Activated CD4-positive, alpha-beta T cell treated with anti-CD3 and anti-CD28 coated beads, Interleukin-2, amount 10 ng/mL, durations not matched to agents 7 days and 5 days (primary cell): Measurements from ENCODE around the gene RCE1. TPM values are rescaled to one million over a fixed set of nuclear protein-coding genes. Genes with fewer than 3 reads are reported as not detected.

Source experiments
- CTCF ChIA-PET: fragments of 350-600 bp; sonication (Branson Sonifier 250); formaldehyde crosslinking; loops from one replicate; lab custom pipeline; 2021; ENCODE audit warnings: antibody characterized with exemption; lab: Charles Lee
- POLR2A ChIA-PET: fragments of 350-600 bp; sonication (Branson Sonifier 250); formaldehyde crosslinking; loops from one replicate; lab custom pipeline; 2021; ENCODE audit warnings: antibody characterized with exemption; lab: Charles Lee
- DNase-seq: peaks from one replicate; pipeline ENCODE4 v3.0.0-alpha.2; 2020
- H3K27ac Mint-ChIP-seq: one replicate; pipeline ENCODE4 v1.8.0; 2021; ENCODE audit warnings: mild to moderate bottlenecking, moderate library complexity, mixed read lengths
- H3K27me3 Mint-ChIP-seq: one replicate; pipeline ENCODE4 v1.8.0; 2021; ENCODE audit warnings: mixed read lengths
- H3K36me3 Mint-ChIP-seq: one replicate; pipeline ENCODE4 v1.8.0; 2021; ENCODE audit warnings: low read depth, mixed read lengths
- H3K4me1 Mint-ChIP-seq: one replicate; pipeline ENCODE4 v1.8.0; 2021; ENCODE audit warnings: mixed read lengths
- H3K4me3 Mint-ChIP-seq: one replicate; pipeline ENCODE4 v1.8.0; 2021; ENCODE audit warnings: mild to moderate bottlenecking, moderate library complexity, mixed read lengths
- H3K9me3 Mint-ChIP-seq: one replicate; pipeline ENCODE4 v1.8.0; 2021; ENCODE audit warnings: mixed read lengths
- total RNA-seq, 2 experiments: library from RNA; stranded (reverse); gene quantifications; one replicate each; pipeline ENCODE4 v1.2.3, GENCODE V29; 2021

RCE1 gene
- total RNA-seq, 2 experiments from 2014 or later, result 23.1 to 23.7 TPM

DNA sequence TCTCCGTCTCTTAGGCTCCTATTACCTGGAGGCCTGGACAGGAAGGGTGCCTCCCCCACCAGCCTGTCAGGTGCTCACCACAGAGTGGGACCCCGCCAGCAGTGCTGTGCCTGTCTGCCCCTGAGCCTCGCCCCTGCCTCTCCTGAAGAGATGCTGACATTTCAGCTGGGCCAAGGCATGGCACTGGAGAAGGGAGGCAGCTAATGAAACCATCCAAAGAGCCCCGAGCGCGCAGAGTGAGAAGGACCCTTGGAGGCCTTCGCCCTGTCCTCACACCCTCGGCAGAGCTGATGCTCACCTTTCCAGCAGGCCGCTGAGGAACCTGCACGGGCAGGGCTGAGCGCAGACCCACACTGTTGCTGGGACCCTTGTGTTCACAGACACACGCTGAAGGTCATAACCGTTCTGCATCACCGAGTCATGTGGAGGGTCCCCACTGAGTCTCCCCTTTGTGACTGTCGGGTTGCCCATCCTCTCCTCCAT, 11.5 kb downstream of the RCE1 start:
- Mint-ChIP-seq H3K27ac (no peak overlapping the region), H3K36me3 (peaks cover 2% of the 10 kb centered on the region), H3K4me1 (peaks cover 32% of the 10 kb centered on the region), H3K9me3 (no peaks in the 10 kb centered on the region), H3K4me3 (peak overlapping the region; percentile 73), H3K27me3 (no peaks in the 10 kb centered on the region)
- ChIA-PET CTCF (interaction anchor here (0.7 to 3.3 kb wide), 4 partner anchors 10 to 444 kb away, joined by 3 to 27 read pairs (median 6); partner anchors contain the start of gene RCE1), POLR2A (interaction anchor here (1.1 kb wide), 1 partner anchor 177 kb away, joined by 3 read pairs; the partner anchor contains the start of gene RBM4B)
- DNase-seq, result no peak

DNA sequence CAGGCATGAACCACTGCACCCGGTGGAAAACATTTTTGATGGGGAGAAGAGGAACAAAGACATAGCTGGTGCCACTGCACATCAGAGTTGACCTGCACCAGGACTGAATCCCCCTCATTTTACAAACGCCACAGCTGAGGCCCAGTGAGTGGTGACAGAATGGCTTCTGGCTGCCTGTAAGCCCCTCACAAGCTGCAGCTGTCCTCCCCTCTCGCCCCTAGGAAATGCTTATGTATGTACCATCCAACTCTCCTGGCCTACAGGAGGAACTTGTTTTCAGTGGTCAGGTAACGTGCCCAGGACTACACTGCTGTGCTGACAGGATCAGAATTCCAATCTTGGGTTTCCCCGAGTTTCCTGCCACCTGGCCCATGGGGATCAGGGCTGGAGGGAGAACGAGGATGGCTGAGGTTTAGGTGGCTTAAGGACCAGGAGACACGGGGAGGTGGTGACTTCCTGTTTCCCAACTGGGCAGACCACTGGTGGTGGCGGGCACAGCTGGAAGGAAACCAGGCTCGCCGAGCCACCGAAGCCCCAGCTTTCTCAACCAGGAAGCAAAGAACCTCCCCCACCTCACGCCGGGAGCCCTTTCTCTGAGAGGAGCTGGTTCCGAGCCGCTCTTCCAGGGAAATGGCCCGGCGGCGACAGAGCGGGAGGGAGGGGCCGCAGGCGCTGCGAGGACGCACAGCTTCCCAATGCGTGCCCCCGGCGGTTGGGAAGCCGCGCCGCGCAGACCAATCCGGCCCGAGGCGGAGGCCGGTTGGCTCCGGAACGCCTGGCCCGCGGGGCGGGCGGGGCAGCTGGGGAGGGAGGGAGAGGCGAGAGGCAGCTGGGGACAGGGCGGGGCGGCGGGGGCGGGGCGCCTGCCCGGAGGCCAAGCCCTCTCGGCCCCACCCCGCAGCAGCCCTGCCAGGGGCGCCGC, 12.6 kb downstream of the RCE1 start:
- no peaks in the 10 kb centered on the region for H3K27me3 Mint-ChIP-seq
- peaks cover 29% of the 10 kb centered on the region for H3K4me1 Mint-ChIP-seq
- peak overlapping the region; percentile 86 for H3K27ac Mint-ChIP-seq
- H3K4me3 Mint-ChIP-seq, result peak overlapping the region; percentile 85
- no peaks in the 10 kb centered on the region for H3K9me3 Mint-ChIP-seq
- peaks cover 2% of the 10 kb centered on the region for H3K36me3 Mint-ChIP-seq
- CTCF ChIA-PET, result interaction anchor here (1.2 to 3.3 kb wide), 3 partner anchors 11 to 177 kb away, joined by 3 to 27 read pairs (median 3); partner anchors contain the start of gene RCE1
- POLR2A ChIA-PET, result interaction anchor here (0.5 kb wide), 1 partner anchor 55 kb away, joined by 3 read pairs; no protein-coding TSS in a partner anchor
- DNase-seq, result peak; percentile 88

DNA sequence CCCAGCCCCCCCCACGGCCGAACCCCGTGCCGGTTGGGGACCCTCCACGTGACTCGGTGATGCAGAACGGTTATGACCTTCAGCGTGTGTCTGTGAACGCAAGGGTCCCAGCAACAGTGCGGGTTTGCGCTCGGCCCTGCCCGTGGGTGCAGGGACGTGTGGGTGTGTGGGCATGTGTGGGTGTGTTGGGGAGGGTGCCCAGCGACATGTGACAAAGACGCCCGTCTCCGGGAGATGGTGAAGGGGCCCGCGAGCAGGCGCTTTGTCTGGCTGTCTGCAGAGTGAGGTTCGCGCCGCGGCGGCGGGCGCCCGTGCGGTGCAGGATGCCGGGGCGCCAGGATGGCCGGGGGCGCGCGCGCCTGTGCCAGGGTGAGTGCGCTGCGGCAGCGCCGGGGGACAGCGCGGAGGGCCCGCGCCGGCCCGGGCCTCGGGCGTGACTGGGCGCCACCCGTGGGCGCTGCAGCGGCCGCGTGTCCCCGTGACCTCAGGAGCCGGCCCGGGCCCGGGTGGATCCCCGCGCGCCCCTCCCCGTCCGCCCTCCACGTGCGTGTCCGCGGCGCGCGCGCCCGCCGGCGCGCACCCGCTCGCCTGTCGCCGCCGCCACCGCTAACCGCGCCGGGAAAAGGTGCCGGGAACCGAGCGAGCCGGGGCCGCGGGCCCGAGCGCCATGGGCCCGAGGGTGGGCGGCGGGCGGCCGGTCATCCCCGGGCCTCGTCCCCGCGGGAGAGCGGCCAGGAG, 13.4 kb downstream of the RCE1 start, which contains the start of gene LRFN4:
Gene LRFN4, plus strand, starts transcription at position 569 of the 738 bp plus-strand sequence. CDS start 681 bp downstream, outside the sequence.
- POLR2A ChIA-PET, result interaction anchor here (0.5 kb wide), 1 partner anchor 54 kb away, joined by 3 read pairs; no protein-coding TSS in a partner anchor
- Mint-ChIP-seq H3K4me1 (peaks cover 25% of the 10 kb centered on the region), H3K36me3 (peaks cover 2% of the 10 kb centered on the region), H3K4me3 (peak within 1 kb of the TSS; percentile 85), H3K27ac (peak within 1 kb of the TSS; percentile 90), H3K9me3 (no peaks in the 10 kb centered on the region), H3K27me3 (no peaks in the 10 kb centered on the region)
- DNase-seq, result no peak
- CTCF ChIA-PET, result interaction anchor here (1.3 to 3.3 kb wide), 2 partner anchors 12 to 178 kb away, joined by 3 to 27 read pairs; partner anchors contain the start of gene RCE1

DNA sequence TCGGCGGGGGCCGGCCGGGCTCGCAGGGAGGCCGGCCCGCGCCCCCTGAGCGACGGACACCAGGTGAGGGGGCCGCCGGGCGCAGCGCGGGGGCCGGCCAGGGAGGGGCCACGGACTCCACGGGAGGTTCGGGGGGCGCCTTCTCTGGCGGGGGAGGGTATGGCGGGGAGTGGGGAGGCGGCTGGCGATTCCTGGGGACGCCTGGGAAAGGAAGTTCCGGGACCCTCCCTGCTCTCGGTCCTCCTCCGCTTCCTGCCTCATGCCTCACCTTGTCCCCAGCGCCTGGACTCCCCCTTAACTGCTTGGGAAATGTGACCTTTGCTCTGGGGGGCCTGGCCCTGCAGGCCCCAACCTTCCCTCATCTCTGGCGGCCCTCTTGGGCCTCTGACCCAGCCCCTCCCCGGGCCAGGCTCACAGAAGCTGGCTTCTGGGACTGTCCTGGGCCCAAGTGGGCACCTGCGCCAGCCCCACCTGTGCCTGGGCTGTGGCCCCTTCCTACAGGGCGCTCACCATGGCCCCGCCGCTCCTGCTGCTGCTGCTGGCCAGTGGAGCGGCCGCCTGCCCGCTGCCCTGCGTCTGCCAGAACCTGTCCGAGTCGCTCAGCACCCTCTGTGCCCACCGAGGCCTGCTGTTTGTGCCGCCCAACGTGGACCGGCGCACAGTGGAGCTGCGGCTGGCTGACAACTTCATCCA, 14.1 kb downstream of the RCE1 start:
- Mint-ChIP-seq H3K27ac (peak overlapping the region; percentile 80), H3K4me1 (peaks cover 19% of the 10 kb centered on the region), H3K36me3 (peaks cover 2% of the 10 kb centered on the region), H3K4me3 (peak overlapping the region; percentile 76), H3K27me3 (no peaks in the 10 kb centered on the region), H3K9me3 (no peaks in the 10 kb centered on the region)
- POLR2A ChIA-PET, result no interaction called here
- CTCF ChIA-PET, result interaction anchor here (1.3 kb wide), 1 partner anchor 16 kb away, joined by 4 read pairs; no protein-coding TSS in a partner anchor
- DNase-seq, result no peak

DNA sequence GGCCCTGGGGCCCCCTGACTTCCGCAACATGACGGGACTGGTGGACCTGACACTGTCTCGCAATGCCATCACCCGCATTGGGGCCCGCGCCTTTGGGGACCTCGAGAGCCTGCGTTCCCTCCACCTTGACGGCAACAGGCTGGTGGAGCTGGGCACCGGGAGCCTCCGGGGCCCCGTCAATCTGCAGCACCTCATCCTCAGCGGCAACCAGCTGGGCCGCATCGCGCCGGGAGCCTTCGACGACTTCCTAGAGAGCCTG, 14.6 kb downstream of the RCE1 start:
- peaks cover 2% of the 10 kb centered on the region for H3K36me3 Mint-ChIP-seq
- ChIA-PET POLR2A (no interaction called here), CTCF (interaction anchor here (1.3 kb wide), 1 partner anchor 17 kb away, joined by 4 read pairs; no protein-coding TSS in a partner anchor)
- H3K4me1 Mint-ChIP-seq, result peaks cover 19% of the 10 kb centered on the region
- no peaks in the 10 kb centered on the region for H3K27me3 Mint-ChIP-seq
- H3K4me3 Mint-ChIP-seq, result peak overlapping the region; percentile 76
- peak overlapping the region; percentile 57 for H3K27ac Mint-ChIP-seq
- no peaks in the 10 kb centered on the region for H3K9me3 Mint-ChIP-seq
- no peak for DNase-seq

DNA sequence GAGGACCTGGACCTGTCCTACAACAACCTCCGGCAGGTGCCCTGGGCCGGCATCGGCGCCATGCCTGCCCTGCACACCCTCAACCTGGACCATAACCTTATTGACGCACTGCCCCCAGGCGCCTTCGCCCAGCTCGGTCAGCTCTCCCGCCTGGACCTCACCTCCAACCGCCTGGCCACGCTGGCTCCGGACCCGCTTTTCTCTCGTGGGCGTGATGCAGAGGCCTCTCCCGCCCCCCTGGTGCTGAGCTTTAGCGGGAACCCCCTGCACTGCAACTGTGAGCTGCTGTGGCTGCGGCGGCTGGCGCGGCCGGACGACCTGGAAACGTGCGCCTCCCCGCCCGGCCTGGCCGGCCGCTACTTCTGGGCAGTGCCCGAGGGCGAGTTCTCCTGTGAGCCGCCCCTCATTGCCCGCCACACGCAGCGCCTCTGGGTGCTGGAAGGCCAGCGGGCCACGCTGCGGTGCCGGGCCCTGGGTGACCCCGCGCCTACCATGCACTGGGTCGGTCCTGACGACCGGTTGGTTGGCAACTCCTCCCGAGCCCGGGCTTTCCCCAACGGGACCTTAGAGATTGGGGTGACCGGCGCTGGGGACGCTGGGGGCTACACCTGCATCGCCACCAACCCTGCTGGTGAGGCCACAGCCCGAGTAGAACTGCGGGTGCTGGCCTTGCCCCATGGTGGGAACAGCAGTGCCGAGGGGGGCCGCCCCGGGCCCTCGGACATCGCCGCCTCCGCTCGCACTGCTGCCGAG, 15.1 kb downstream of the RCE1 start:
- Mint-ChIP-seq H3K27ac (peak overlapping the region; percentile 57), H3K9me3 (no peaks in the 10 kb centered on the region), H3K36me3 (peaks cover 2% of the 10 kb centered on the region), H3K27me3 (no peaks in the 10 kb centered on the region), H3K4me1 (peaks cover 19% of the 10 kb centered on the region), H3K4me3 (peak overlapping the region; percentile 76)
- ChIA-PET POLR2A (no interaction called here), CTCF (interaction anchor here (1.3 kb wide), 1 partner anchor 17 kb away, joined by 4 read pairs; no protein-coding TSS in a partner anchor)
- DNase-seq, result no peak

DNA sequence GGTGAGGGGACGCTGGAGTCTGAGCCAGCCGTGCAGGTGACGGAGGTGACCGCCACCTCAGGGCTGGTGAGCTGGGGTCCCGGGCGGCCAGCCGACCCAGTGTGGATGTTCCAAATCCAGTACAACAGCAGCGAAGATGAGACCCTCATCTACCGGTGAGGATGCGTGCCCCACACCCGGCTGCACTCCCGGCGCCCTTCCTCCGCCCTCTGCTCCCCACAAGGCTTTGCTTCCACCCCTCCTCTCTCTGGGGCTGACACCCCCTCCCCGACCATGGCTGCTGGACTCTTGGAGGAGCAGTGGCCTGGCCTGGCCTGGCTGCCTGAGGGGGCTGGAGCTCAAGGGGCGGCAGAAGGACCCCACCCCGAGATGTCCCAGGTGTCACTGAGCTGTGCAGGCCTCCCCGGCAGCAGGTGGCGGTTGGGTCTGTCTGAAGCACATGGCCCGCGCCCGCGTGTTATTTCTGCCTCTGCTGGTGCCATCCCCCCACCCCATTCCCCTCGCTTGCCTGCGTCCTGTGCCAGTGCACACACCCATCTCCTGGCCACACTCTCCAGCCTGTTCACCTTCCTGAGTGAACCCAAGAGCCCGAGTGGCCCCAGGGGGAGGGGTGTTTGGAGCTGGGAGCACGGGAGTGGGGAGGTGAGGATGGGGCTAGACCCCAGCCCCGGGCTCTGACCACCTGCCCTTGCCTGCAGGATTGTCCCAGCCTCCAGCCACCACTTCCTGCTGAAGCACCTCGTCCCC, 15.9 kb downstream of the RCE1 start:
- no peaks in the 10 kb centered on the region for H3K9me3 Mint-ChIP-seq
- H3K4me1 Mint-ChIP-seq, result peaks cover 13% of the 10 kb centered on the region
- H3K27me3 Mint-ChIP-seq, result no peaks in the 10 kb centered on the region
- H3K4me3 Mint-ChIP-seq, result no peak overlapping the region
- CTCF ChIA-PET, result no interaction called here
- DNase-seq, result no peak
- POLR2A ChIA-PET, result no interaction called here
- no peak overlapping the region for H3K27ac Mint-ChIP-seq
- H3K36me3 Mint-ChIP-seq, result peaks cover 2% of the 10 kb centered on the region

- ChIA-PET POLR2A (no interaction called here), CTCF (no interaction called here)
- DNase-seq, result no peak
- peaks cover 9% of the 10 kb centered on the region for H3K4me1 Mint-ChIP-seq
- H3K27me3 Mint-ChIP-seq, result no peaks in the 10 kb centered on the region
- no peak overlapping the region for H3K4me3 Mint-ChIP-seq
- peaks cover 2% of the 10 kb centered on the region for H3K36me3 Mint-ChIP-seq
- H3K27ac Mint-ChIP-seq, result no peak overlapping the region
- no peaks in the 10 kb centered on the region for H3K9me3 Mint-ChIP-seq
Observed at GRCh38 chr11:66859686-66860448, 16.6 kb downstream of the RCE1 start.

- Mint-ChIP-seq H3K27ac (no peak overlapping the region), H3K27me3 (no peaks in the 10 kb centered on the region), H3K9me3 (no peaks in the 10 kb centered on the region)
Observed at GRCh38 chr11:66860449-66860831, 17.2 kb downstream of the RCE1 start.

DNA sequence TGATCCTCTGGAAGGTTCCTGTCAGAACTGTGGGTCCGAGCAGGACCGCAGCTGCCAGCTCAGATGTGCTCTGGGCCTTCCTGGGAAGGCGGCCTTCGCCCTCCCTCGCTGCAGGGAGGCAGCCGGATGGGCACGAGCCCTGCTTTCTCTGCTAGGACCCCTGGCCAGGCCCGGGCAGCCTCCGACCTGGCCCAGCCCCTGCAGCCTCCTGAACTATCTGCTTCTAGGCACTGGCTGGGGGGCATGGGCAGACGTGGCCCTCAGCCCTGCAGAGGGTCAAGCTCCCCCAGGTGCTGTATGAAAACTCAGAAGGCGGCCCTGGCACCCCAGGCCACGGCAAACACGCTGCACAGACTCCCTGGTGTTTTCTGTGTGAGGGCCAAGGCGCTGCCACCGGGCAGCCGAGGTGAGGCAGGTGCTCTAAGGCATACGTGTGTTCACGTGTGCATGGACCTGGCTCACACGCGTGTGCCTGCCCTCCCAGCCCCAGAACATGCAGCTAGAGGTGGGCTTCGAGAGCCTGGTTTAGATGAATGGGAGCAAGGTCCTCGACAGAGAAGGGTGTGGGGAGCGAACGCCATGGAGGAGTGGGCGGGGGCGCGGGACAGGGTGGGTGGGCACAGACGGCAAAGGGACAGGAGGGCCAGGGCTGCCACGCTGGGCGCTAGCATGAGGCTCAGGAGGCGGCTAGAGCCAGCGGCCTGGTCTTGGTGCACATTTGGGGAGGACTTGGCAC, 18.0 kb downstream of the RCE1 start:
- no peaks in the 10 kb centered on the region for H3K9me3 Mint-ChIP-seq
- H3K27ac Mint-ChIP-seq, result no peak overlapping the region
- no peak for DNase-seq
- H3K36me3 Mint-ChIP-seq, result peaks cover 2% of the 10 kb centered on the region
- CTCF ChIA-PET, result interaction anchor here (0.8 to 0.9 kb wide), 2 partner anchors 11 to 19 kb away, joined by 3 to 4 read pairs; no protein-coding TSS in a partner anchor
- H3K4me1 Mint-ChIP-seq, result no peaks in the 10 kb centered on the region
- no peak overlapping the region for H3K4me3 Mint-ChIP-seq
- POLR2A ChIA-PET, result no interaction called here
- no peaks in the 10 kb centered on the region for H3K27me3 Mint-ChIP-seq

More at GRCh38 chr11:66860449-66860831, 17.2 kb downstream of the RCE1 start:
- H3K36me3 Mint-ChIP-seq, result peaks cover 2% of the 10 kb centered on the region
- H3K4me1 Mint-ChIP-seq, result peaks cover 5% of the 10 kb centered on the region
- no peak for DNase-seq
- no peak overlapping the region for H3K4me3 Mint-ChIP-seq
- ChIA-PET POLR2A (no interaction called here), CTCF (interaction anchor here (0.8 to 0.9 kb wide), 2 partner anchors 10 to 19 kb away, joined by 3 to 4 read pairs; no protein-coding TSS in a partner anchor)
